ENCODE data around the gene SGMS1. TPM values are rescaled to one million over a fixed set of nuclear protein-coding genes. Genes with fewer than 3 reads are reported as not detected.

SGMS1 gene
- total and polyA plus RNA-seq, 2 donors (not counting 1 experiment from before 2014, with no cell fraction given): 10.0 to 43.5 TPM

- Mint-ChIP-seq H3K4me3 (no peak overlapping the region), H3K4me1 (peaks cover 2% of the 10 kb centered on the region), H3K9me3 (ENCODE audit: insufficient read depth) (no peaks in the 10 kb centered on the region), H3K27ac (no peak overlapping the region), H3K27me3 (no peaks in the 10 kb centered on the region)
- POLR2A ChIA-PET: no interaction called here
- no peaks in the 10 kb centered on the region for H3K9me3 ChIP-seq (ENCODE audit: control extremely low read depth in 1 of 3, control insufficient read depth in 2 of 3, insufficient read depth in 1 of 3, low read length in 2 of 3)
- intact Hi-C loops (cut with micrococcal nuclease): no loop called here
- no peaks in the 10 kb centered on the region for H4K20me1 ChIP-seq (ENCODE audit: control insufficient read depth, insufficient read depth, low read length, poor library complexity, severe bottlenecking)
- no peaks in the 10 kb centered on the region for H3K27me3 ChIP-seq (replicated peaks in 1 of 4; ENCODE audit: control extremely low read depth in 1 of 4, control insufficient read depth in 3 of 4, insufficient read depth in 4 of 4, low read length in 3 of 4)
- H3K4me3 ChIP-seq (ENCODE audit: control extremely low read depth in 1 of 5, extremely low read depth in 1 of 5, insufficient read depth in 1 of 5, low read depth in 2 of 5, low read length in 4 of 5): no peak overlapping the region
- no peak for DNase-seq
- H3K79me2 ChIP-seq (ENCODE audit: control insufficient read depth, insufficient read depth, low read length): peaks cover 4% of the 10 kb centered on the region
- H3K27ac ChIP-seq (ENCODE audit: low read length in 2 of 2): no peak overlapping the region
- TF ChIP-seq, protein P1, sequence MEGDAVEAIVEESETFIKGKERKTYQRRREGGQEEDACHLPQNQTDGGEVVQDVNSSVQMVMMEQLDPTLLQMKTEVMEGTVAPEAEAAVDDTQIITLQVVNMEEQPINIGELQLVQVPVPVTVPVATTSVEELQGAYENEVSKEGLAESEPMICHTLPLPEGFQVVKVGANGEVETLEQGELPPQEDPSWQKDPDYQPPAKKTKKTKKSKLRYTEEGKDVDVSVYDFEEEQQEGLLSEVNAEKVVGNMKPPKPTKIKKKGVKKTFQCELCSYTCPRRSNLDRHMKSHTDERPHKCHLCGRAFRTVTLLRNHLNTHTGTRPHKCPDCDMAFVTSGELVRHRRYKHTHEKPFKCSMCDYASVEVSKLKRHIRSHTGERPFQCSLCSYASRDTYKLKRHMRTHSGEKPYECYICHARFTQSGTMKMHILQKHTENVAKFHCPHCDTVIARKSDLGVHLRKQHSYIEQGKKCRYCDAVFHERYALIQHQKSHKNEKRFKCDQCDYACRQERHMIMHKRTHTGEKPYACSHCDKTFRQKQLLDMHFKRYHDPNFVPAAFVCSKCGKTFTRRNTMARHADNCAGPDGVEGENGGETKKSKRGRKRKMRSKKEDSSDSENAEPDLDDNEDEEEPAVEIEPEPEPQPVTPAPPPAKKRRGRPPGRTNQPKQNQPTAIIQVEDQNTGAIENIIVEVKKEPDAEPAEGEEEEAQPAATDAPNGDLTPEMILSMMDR (IDR thresholded peaks at IDR 0.05): no peak
- TF ChIP-seq EZH2 (IDR thresholded peaks at IDR 0.05; ENCODE audit: borderline replicate concordance, insufficient read depth, low read depth, low read length, poor library complexity, severe bottlenecking): no peak
- CTCF ChIA-PET: no interaction called here
- peaks cover 0 to 3% of the 10 kb centered on the region in 2 experiments for H3K36me3 ChIP-seq (replicated peaks in 1 of 2; ENCODE audit: control extremely low read depth in 1 of 2, control insufficient read depth in 1 of 2, extremely low read depth in 1 of 2, insufficient read depth in 2 of 2, low read length in 1 of 2)
- WGBS (ENCODE audit: insufficient coverage): 83% methylated on average over 1 of the region's 2 CpGs
- no peak for ATAC-seq (ENCODE audit: low read depth)
- H2AFZ ChIP-seq (ENCODE audit: insufficient read depth, low read depth, low read length, poor library complexity, severe bottlenecking): no peak overlapping the region
- H3K4me2 ChIP-seq (replicated peaks; ENCODE audit: low read depth, low read length, poor library complexity, severe bottlenecking): no peak overlapping the region
- no peaks in the 10 kb centered on the region for H3K4me1 ChIP-seq (ENCODE audit: control insufficient read depth in 2 of 2, insufficient read depth in 2 of 2, low read length in 2 of 2)
- no peak overlapping the region for H3K9ac ChIP-seq (ENCODE audit: low read length)
Measured at GRCh38 chr10:50439187-50439586, 184.6 kb downstream of the SGMS1 start.

DNA sequence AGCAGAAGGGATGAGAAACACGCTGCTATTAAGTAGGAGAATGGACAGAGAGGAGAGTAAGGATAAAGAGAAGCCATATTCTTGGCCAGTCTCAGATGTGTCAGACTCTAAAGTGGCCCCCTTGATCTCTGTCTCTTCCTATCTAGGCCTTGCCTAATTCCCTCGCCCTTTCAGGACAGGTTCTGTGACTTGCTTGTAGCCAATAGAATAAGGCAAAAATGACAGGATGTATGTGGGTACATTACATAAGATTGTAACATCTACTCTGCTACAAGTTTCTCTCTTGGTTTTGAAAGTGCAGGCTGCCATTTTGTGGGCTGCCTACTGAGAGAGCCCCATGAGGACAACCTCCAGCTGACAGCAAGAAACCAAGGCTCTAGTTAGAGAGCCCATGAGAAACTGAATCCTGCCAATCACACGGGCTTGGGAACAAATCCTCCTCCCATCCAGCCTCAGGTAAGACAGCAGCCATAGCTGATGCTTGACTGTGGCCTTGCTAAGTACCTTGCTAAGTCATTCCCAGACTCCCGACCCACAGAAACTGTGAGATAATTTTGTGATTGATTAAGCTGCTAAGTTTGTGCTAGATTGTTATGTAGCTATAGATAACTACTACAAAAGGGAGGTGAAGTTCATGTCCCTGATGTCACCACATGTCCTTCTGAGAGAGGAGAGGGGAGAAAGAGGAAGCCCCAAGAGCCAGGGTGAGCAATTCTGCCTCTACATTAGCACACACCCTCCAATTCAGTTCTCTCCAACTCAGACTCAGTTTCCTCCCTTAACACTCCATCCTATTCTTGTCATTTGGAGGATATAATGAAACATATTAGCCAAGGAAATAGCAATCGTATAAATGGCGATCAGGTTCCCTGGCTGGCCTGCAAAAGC, 185.5 kb downstream of the SGMS1 start:
- no peaks in the 10 kb centered on the region for H3K27me3 Mint-ChIP-seq
- no peaks in the 10 kb centered on the region for H3K27me3 ChIP-seq (replicated peaks in 1 of 4; ENCODE audit: control extremely low read depth in 1 of 4, control insufficient read depth in 3 of 4, insufficient read depth in 4 of 4, low read length in 3 of 4)
- no peak for TF ChIP-seq EZH2 (IDR thresholded peaks at IDR 0.05; ENCODE audit: borderline replicate concordance, insufficient read depth, low read depth, low read length, poor library complexity, severe bottlenecking)
- TF ChIP-seq, protein P1 (IDR thresholded peaks at IDR 0.05): no peak
- ChIA-PET CTCF (no interaction called here), POLR2A (no interaction called here)
- H3K4me2 ChIP-seq (replicated peaks; ENCODE audit: low read depth, low read length, poor library complexity, severe bottlenecking): no peak overlapping the region
- H3K4me1 Mint-ChIP-seq: peaks cover 2% of the 10 kb centered on the region
- intact Hi-C loops (cut with micrococcal nuclease): no loop called here
- no peak overlapping the region for H3K9ac ChIP-seq (ENCODE audit: low read length)
- no peaks in the 10 kb centered on the region for H3K4me1 ChIP-seq (ENCODE audit: control insufficient read depth in 2 of 2, insufficient read depth in 2 of 2, low read length in 2 of 2)
- H3K9me3 Mint-ChIP-seq (ENCODE audit: insufficient read depth): no peaks in the 10 kb centered on the region
- H4K20me1 ChIP-seq (ENCODE audit: control insufficient read depth, insufficient read depth, low read length, poor library complexity, severe bottlenecking): no peaks in the 10 kb centered on the region
- no peak overlapping the region for H3K4me3 Mint-ChIP-seq
- H3K4me3 ChIP-seq (ENCODE audit: control extremely low read depth in 1 of 5, extremely low read depth in 1 of 5, insufficient read depth in 1 of 5, low read depth in 2 of 5, low read length in 4 of 5): no peak overlapping the region
- ATAC-seq (ENCODE audit: low read depth) (no peak), DNase-seq (no peak)
- no peaks in the 10 kb centered on the region for H3K9me3 ChIP-seq (ENCODE audit: control extremely low read depth in 1 of 3, control insufficient read depth in 2 of 3, insufficient read depth in 1 of 3, low read length in 2 of 3)
- H2AFZ ChIP-seq (ENCODE audit: insufficient read depth, low read depth, low read length, poor library complexity, severe bottlenecking): no peak overlapping the region
- H3K36me3 ChIP-seq (replicated peaks in 1 of 2; ENCODE audit: control extremely low read depth in 1 of 2, control insufficient read depth in 1 of 2, extremely low read depth in 1 of 2, insufficient read depth in 2 of 2, low read length in 1 of 2): peaks cover 0 to 3% of the 10 kb centered on the region in 2 experiments
- no peak overlapping the region for H3K27ac ChIP-seq (ENCODE audit: low read length in 2 of 2)
- WGBS (ENCODE audit: insufficient coverage): 100% methylated on average over 1 of the region's 6 CpGs
- H3K27ac Mint-ChIP-seq: no peak overlapping the region
- H3K79me2 ChIP-seq (ENCODE audit: control insufficient read depth, insufficient read depth, low read length): peaks cover 4% of the 10 kb centered on the region
